HL-60 (cell line): Measurements from ENCODE around the gene SSC5D.

Experiments used
- DNase-seq, 2 experiments: peaks; one replicate each; pipeline ENCODE4 v3.0.0-alpha.2; 2010 to 2020; ENCODE audit warnings: low read depth in 1 of 2, low spot score in 1 of 2
- H3K27ac ChIP-seq: fragments of 250-450 bp; sonication (Bioruptor Pico); replicated peaks from 2 replicates; pipeline ENCODE4 v1.5.1; 2020; ENCODE audit warnings: mild to moderate bottlenecking, moderate library complexity
- H3K27me3 ChIP-seq: fragments of 250-450 bp; sonication (Bioruptor Pico); 2 replicates; pipeline ENCODE4 v1.5.1; 2021; ENCODE audit warnings: mild to moderate bottlenecking, moderate library complexity; ENCODE audit not compliant: insufficient read depth, poor library complexity, severe bottlenecking
- H3K4me3 ChIP-seq: replicated peaks from 2 replicates; pipeline ENCODE4 v1.5.1; 2011; ENCODE audit warnings: mild to moderate bottlenecking, control low read depth, low read length; ENCODE audit not compliant: insufficient read depth
- CTCF ChIP-seq: IDR thresholded peaks from one replicate; pipeline ENCODE4 v1.5.1; 2011; ENCODE audit warnings: low read length, control low read depth, inconsistent platforms; ENCODE audit not compliant: insufficient read depth
- GABPA ChIP-seq: IDR thresholded peaks from 2 replicates; pipeline ENCODE4 v1.6.1; 2012; ENCODE audit warnings: low read depth
- POLR2AphosphoS5 ChIP-seq: IDR thresholded peaks from 2 replicates; pipeline ENCODE4 v1.6.1; 2012; ENCODE audit warnings: low read depth
- REST ChIP-seq: IDR thresholded peaks from 2 replicates; pipeline ENCODE4 v1.6.1; 2012; ENCODE audit warnings: low read depth; ENCODE audit not compliant: insufficient replicate concordance
- SPI1 ChIP-seq: IDR thresholded peaks from 2 replicates; pipeline ENCODE4 v1.6.1; 2012; ENCODE audit warnings: low read depth, mild to moderate bottlenecking, borderline replicate concordance

SSC5D gene

GRCh38 chr19:55502197-55502952 is 14.1 kb downstream of the SSC5D start:
- no peak for DNase-seq
- no peak for TF ChIP-seq REST
- no peak for TF ChIP-seq POLR2AphosphoS5
- TF ChIP-seq GABPA, result no peak
- TF ChIP-seq CTCF, result no peak
- no peak for TF ChIP-seq SPI1

GRCh38 chr19:55503157-55503501 is 14.9 kb downstream of the SSC5D start:
- Histone ChIP-seq H3K27ac (no peak overlapping the region), H3K4me3 (no peak overlapping the region), H3K27me3 (peaks cover 3% of the 10 kb centered on the region)
- DNase-seq, result no peak
- TF ChIP-seq SPI1 (no peak), POLR2AphosphoS5 (no peak), GABPA (no peak), REST (no peak), CTCF (no peak)

More at GRCh38 chr19:55502197-55502952, 14.1 kb downstream of the SSC5D start:
- H3K27ac ChIP-seq, result no peak overlapping the region
- no peak overlapping the region for H3K4me3 ChIP-seq
- peaks cover 3% of the 10 kb centered on the region for H3K27me3 ChIP-seq

- H3K27me3 ChIP-seq, result peaks cover 3% of the 10 kb centered on the region
- peak; percentile 74 to 88 for DNase-seq
- H3K27ac ChIP-seq, result peak overlapping the region; percentile 36; the same call in 1 of the 2 replicates
- no peak for TF ChIP-seq POLR2AphosphoS5
- TF ChIP-seq REST, result no peak
- no peak for TF ChIP-seq SPI1
- peak; percentile 89 for TF ChIP-seq CTCF
- H3K4me3 ChIP-seq, result peak overlapping the region; percentile 35
Observed at GRCh38 chr19:55503502-55504251, 15.4 kb downstream of the SSC5D start.
